ENCODE measurements around the gene RERE.

- TF ChIP-seq MAX (IDR thresholded peaks at IDR 0.05; ENCODE audit: low read depth) = no peak
- TF ChIP-seq, protein P1, sequence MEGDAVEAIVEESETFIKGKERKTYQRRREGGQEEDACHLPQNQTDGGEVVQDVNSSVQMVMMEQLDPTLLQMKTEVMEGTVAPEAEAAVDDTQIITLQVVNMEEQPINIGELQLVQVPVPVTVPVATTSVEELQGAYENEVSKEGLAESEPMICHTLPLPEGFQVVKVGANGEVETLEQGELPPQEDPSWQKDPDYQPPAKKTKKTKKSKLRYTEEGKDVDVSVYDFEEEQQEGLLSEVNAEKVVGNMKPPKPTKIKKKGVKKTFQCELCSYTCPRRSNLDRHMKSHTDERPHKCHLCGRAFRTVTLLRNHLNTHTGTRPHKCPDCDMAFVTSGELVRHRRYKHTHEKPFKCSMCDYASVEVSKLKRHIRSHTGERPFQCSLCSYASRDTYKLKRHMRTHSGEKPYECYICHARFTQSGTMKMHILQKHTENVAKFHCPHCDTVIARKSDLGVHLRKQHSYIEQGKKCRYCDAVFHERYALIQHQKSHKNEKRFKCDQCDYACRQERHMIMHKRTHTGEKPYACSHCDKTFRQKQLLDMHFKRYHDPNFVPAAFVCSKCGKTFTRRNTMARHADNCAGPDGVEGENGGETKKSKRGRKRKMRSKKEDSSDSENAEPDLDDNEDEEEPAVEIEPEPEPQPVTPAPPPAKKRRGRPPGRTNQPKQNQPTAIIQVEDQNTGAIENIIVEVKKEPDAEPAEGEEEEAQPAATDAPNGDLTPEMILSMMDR (IDR thresholded peaks at IDR 0.05) = no peak
- no peak for TF ChIP-seq CHD2 (IDR thresholded peaks at IDR 0.05; ENCODE audit: low read length, partially characterized antibody)
- no peak for TF ChIP-seq POLR2AphosphoS5 (IDR thresholded peaks at IDR 0.05; ENCODE audit: low read depth, low read length)
- no peak for TF ChIP-seq EZH2phosphoT487 (IDR thresholded peaks at IDR 0.05; ENCODE audit: borderline replicate concordance, low read depth)
- TF ChIP-seq SIN3A (IDR thresholded peaks at IDR 0.05; ENCODE audit: borderline replicate concordance, low read depth, low read length) = no peak
- TF ChIP-seq YY1 (IDR thresholded peaks at IDR 0.05; ENCODE audit: low read depth) = no peak
Measured at GRCh38 chr1:8687538-8687937, 129.9 kb downstream of the RERE start.

Data from SK-N-SH (cell line).